ENCODE results near the gene TP73.

TP73 gene

DNA sequence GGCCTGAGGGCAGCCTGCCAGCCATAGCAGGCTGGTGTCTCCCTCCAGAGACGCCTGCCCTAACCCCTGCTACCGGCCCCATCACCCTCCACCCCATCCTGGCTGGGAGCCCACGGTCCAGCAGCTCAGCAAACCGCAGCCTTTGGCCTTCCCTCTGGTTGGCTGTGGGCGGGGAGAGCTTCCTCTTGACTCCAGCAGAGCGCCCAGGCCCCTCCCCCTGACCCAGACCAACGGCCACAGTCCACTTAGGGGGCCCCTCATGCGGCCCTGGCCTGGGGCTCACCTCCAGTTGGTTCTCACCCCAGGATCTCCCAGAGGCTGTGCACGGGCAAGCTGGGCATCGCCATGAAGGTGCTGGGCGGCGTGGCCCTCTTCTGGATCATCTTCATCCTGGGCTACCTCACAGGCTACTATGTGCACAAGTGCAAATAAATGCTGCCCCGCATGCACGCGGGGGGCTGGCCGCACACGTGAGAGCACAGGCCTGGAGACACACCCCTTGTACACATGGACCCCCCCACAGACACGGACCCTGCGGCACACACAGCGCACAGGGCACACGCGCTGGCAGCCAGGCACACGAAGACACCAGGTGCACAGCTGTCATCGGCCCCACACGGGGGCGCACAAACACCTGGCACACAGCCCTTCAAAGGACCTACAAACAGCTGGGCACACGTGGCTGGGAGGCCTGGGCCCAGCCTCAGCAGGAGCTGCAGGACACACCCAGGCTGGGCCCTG, 123.3 kb downstream of the TP73 start:
- peak; percentile 36 for DNase-seq (ENCODE audit: extremely low spot score)
- POLR2A ChIA-PET = interaction anchor here (0.7 to 1.2 kb wide), 2 partner anchors 21 to 83 kb away, joined by 3 to 4 read pairs; partner anchors contain the start of gene LRRC47
- TF ChIP-seq BHLHE40 (IDR thresholded peaks at IDR 0.05; ENCODE audit: borderline replicate concordance) (no peak), CTBP1 (IDR thresholded peaks at IDR 0.05; ENCODE audit: borderline replicate concordance) (no peak), TARDBP (IDR thresholded peaks at IDR 0.05) (no peak)
- CTCF ChIA-PET = no interaction called here

DNA sequence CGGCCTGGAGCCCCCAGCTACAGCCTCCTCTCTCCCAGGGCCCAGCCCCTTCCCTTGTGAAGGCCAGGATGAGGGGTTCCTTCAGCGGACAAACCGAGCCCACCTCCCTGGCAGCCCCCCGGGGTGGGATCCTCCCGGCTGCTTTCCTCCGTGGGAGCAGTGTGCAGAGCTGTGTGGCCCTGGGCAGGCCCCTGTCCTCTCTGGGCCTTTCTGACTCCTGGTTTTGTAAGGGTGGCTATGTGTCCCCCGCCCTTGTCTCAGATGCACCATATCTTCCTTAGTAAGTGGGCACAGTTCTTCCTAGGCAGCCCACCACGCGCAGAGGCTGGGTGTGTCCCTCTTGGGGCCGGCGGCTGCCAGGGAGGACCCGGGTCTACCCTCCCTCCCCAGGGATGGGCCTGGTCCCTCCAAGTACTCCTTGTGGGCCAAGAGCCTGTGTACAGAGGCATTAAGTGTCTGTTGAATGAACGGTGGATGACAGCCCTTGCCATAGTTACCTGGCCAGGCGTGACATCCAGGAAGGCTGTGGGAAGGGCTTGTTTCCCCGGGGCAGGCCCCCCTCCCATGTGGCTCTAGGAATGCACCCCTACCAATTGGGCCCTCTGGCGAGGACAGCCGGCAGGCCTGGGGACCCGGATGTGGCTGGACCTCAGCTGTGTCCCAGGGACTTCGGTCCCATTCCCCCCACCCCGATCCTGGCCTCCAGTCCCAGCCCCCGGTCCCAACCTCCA, 124.1 kb downstream of the TP73 start:
- DNase-seq (ENCODE audit: extremely low spot score) = no peak
- TF ChIP-seq L3MBTL2 (conservative IDR thresholded peaks at IDR 0.05) (no peak), FOXM1 (IDR thresholded peaks at IDR 0.05; ENCODE audit: borderline replicate concordance) (no peak), ZNF384 (IDR thresholded peaks at IDR 0.05) (no peak)
- ChIA-PET POLR2A (interaction anchor here (1.2 kb wide), 1 partner anchor 82 kb away, joined by 4 read pairs; no protein-coding TSS in a partner anchor), CTCF (no interaction called here)

DNA sequence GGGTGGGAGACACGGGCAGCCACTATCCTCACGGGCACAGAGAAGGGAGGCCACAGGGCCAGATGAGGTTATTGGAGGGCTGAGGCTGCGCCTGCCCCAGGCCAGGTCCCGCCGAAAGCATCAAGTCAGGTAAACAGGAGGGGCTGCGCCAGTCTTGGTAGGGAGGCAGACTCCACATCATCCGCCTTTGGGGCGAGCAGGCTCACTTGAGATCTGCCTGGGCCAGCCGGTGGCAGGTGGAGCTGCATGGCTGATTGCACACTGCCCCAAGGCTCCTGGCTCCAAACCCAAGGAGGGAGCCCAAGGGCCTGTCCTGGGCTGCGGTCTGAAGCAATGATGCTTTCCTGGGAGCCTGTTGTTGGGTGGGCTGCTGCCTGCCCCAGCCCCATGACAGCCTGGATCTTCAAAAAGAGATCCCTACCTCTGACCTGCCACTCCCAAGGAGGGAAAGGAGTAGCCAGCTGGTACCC, 124.8 kb downstream of the TP73 start:
- ChIA-PET CTCF (no interaction called here), POLR2A (no interaction called here)
- DNase-seq (ENCODE audit: extremely low spot score) = no peak

DNA sequence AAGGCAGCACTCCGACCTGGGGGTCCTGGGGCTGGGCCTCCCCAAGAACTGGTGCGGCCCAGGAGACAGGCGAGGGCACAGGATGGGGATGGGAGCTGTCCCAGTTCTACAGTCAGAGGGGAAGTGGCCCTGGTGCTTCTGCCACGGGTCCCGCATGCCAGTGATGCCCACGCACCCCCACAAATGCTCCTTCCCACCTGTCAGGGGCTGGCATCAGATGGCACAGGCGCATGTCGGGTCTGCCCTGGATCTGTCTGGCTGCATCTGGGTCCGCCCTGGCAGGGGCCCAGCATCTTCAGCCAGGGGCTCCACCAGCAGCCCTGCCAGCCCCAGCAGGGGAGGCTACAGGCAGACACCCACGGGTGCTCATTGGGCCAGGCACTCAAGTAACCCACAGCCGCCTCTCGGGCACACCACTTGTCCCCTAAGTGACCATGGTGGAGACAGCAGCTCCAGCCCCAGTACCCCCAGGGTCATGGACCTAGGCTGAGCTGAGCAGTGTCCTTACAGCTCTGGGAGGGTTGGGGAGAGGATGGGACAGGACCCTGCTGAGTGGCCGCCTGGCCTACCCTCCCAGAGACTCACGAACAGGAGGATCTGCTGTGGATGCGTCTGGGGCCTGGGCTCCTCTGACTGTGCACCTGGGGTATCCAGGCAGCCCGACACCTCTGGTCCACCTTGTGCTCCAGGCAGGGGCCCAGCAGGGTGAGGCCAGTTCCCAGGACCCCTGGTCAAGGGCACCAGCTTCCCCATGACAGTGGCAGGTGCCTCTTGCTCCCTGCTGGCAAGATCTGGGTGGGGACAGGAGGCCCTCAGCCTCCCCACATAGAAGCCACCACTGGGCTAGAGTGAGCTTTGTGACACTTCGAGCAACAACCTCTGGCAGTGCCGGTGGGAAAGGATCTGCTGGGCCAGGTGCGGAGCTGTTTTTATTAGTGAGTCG, 125.6 kb downstream of the TP73 start:
- ChIA-PET CTCF (no interaction called here), POLR2A (no interaction called here)
- no peak for TF ChIP-seq NFRKB (IDR thresholded peaks at IDR 0.05)
- TF ChIP-seq HDGF (IDR thresholded peaks at IDR 0.05; ENCODE audit: borderline replicate concordance) = no peak
- TF ChIP-seq SUZ12 (IDR thresholded peaks at IDR 0.05) = no peak
- TF ChIP-seq SP1 (IDR thresholded peaks at IDR 0.05) = no peak
- TF ChIP-seq BHLHE40 (IDR thresholded peaks at IDR 0.05; ENCODE audit: borderline replicate concordance) = no peak
- TF ChIP-seq FOXK2 (IDR thresholded peaks at IDR 0.05) = no peak
- DNase-seq (ENCODE audit: extremely low spot score) = no peak

More for the DNA sequence above, 124.8 kb downstream of the TP73 start:
- TF ChIP-seq, protein P1, sequence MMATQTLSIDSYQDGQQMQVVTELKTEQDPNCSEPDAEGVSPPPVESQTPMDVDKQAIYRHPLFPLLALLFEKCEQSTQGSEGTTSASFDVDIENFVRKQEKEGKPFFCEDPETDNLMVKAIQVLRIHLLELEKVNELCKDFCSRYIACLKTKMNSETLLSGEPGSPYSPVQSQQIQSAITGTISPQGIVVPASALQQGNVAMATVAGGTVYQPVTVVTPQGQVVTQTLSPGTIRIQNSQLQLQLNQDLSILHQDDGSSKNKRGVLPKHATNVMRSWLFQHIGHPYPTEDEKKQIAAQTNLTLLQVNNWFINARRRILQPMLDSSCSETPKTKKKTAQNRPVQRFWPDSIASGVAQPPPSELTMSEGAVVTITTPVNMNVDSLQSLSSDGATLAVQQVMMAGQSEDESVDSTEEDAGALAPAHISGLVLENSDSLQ (IDR thresholded peaks at IDR 0.05) = no peak
- no peak for TF ChIP-seq NFRKB (IDR thresholded peaks at IDR 0.05)
- no peak for TF ChIP-seq HDGF (IDR thresholded peaks at IDR 0.05; ENCODE audit: borderline replicate concordance)
- no peak for TF ChIP-seq TARDBP (IDR thresholded peaks at IDR 0.05)
- TF ChIP-seq FOXK2 (IDR thresholded peaks at IDR 0.05) = no peak
- TF ChIP-seq ZNF384 (IDR thresholded peaks at IDR 0.05) = no peak

DNA sequence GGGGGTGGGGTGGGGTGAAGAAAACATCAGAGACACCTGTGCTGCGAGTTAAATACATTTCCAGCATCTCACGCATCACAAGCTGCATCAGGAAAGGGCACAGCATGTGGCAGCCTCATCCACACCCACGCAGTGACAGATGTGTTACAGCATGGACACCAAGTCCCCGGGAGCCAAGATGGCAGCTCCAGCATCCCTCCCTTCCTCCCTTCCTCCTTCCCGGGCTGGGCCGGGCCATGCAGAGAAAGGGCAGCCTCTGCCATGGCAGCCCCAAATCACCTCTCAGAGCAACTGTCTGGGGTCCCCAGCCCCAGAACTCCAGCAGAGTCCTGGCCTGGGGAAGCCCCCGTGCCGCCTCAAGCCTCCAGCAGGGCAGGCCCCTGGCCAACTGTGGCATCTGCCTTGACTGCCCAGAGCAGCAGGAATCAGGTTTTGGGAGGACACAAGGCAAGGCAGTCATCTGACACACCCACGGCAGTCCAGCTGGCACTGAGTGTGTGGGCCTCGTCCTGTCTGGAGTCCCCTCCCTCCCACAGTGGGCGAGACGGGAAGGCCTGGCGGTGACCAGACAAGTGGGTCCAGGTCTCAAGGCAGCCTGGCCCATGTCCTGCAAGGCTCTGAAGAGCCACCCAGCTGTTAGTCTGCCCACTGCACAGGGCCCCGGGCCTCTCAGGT, 126.4 kb downstream of the TP73 start:
- ChIA-PET POLR2A (no interaction called here), CTCF (no interaction called here)
- no peak for DNase-seq (ENCODE audit: extremely low spot score)
- TF ChIP-seq ZNF384 (IDR thresholded peaks at IDR 0.05) = no peak
- no peak for TF ChIP-seq SUZ12 (IDR thresholded peaks at IDR 0.05)
- TF ChIP-seq TARDBP (IDR thresholded peaks at IDR 0.05) = no peak
- TF ChIP-seq SP1 (IDR thresholded peaks at IDR 0.05) = no peak
- TF ChIP-seq FOXK2 (IDR thresholded peaks at IDR 0.05) = no peak
- TF ChIP-seq, protein P1 (IDR thresholded peaks at IDR 0.05) = no peak
- TF ChIP-seq L3MBTL2 (conservative IDR thresholded peaks at IDR 0.05) = no peak
- no peak for TF ChIP-seq FOXM1 (IDR thresholded peaks at IDR 0.05; ENCODE audit: borderline replicate concordance)
- no peak for TF ChIP-seq BHLHE40 (IDR thresholded peaks at IDR 0.05; ENCODE audit: borderline replicate concordance)
- no peak for TF ChIP-seq ELF4 (IDR thresholded peaks at IDR 0.05)
- no peak for TF ChIP-seq LEF1 (IDR thresholded peaks at IDR 0.05; ENCODE audit: borderline replicate concordance)
- TF ChIP-seq ARNT (IDR thresholded peaks at IDR 0.05) = no peak
- TF ChIP-seq CTBP1 (IDR thresholded peaks at IDR 0.05; ENCODE audit: borderline replicate concordance) = no peak
- no peak for TF ChIP-seq HDGF (IDR thresholded peaks at IDR 0.05; ENCODE audit: borderline replicate concordance)
- TF ChIP-seq FOXA1 (IDR thresholded peaks at IDR 0.05) = no peak
- TF ChIP-seq NFRKB (IDR thresholded peaks at IDR 0.05) = no peak

DNA sequence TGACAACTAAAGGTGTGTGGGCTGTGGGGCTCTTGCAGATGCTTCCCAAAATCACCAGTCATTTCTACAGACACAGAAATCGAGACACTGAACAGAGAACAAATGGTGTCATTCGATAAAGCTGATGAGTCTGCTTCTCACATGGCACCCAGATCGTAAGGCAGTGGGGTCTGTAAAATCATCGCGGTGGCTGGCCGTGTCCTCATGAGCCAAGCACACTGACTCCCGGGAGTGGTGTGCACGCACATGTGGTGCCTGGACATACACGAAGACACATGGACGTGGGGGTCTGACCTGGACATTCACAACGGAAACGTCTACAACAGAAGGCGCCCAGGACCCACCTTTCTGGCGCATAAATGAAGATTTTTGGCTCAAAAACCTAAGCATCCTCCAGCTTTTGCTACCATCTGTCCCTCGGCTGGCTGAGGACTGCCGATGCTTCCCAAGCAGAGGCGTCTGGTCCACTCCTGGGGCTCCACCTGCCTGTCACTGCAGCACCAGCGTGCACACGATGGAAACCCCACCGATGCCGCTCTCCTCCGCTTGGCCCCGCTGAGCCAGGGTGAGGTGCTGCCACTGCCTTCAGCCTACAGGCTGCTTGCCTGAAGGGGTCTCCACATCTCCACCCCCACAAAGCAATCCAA, 127.1 kb downstream of the TP73 start:
- TF ChIP-seq SP1 (IDR thresholded peaks at IDR 0.05) (no peak), TARDBP (IDR thresholded peaks at IDR 0.05) (no peak), ARNT (IDR thresholded peaks at IDR 0.05) (no peak), ELF4 (IDR thresholded peaks at IDR 0.05) (no peak), LEF1 (IDR thresholded peaks at IDR 0.05; ENCODE audit: borderline replicate concordance) (no peak), FOXA1 (IDR thresholded peaks at IDR 0.05) (no peak), BHLHE40 (IDR thresholded peaks at IDR 0.05; ENCODE audit: borderline replicate concordance) (no peak), SUZ12 (IDR thresholded peaks at IDR 0.05) (no peak), ZNF384 (IDR thresholded peaks at IDR 0.05) (no peak), FOXM1 (IDR thresholded peaks at IDR 0.05; ENCODE audit: borderline replicate concordance) (no peak), FOXK2 (IDR thresholded peaks at IDR 0.05) (no peak), HDGF (IDR thresholded peaks at IDR 0.05; ENCODE audit: borderline replicate concordance) (no peak), CTBP1 (IDR thresholded peaks at IDR 0.05; ENCODE audit: borderline replicate concordance) (no peak), NFRKB (IDR thresholded peaks at IDR 0.05) (no peak)
- TF ChIP-seq, protein P1 (IDR thresholded peaks at IDR 0.05) = no peak
- no peak for DNase-seq (ENCODE audit: extremely low spot score)
- ChIA-PET POLR2A (no interaction called here), CTCF (no interaction called here)

Data from HEK293T (cell line).